ENCODE data around the gene GNG11. TPM values are rescaled to one million over a fixed set of nuclear protein-coding genes. Genes with fewer than 3 reads are reported as not detected.

The GNG11 gene
- total and polyA plus RNA-seq, 2 donors (not counting 1 experiment from before 2014, with no cell fraction given) = 27.2 to 46.1 TPM

GRCh38 chr7:93890041-93890463 is 31.5 kb upstream of the GNG11 start:
- no peaks in the 10 kb centered on the region for H3K27me3 ChIP-seq (ENCODE audit: control insufficient read depth, insufficient read depth, low read length)
- peak overlapping the region; percentile 64 to 75 (median 70) for H3K4me3 ChIP-seq (replicated peaks in 1 of 4; ENCODE audit: control extremely low read depth in 1 of 4, insufficient read depth in 1 of 4, low read depth in 3 of 4, low read length in 4 of 4)
- peaks cover 2% of the 10 kb centered on the region for H3K4me1 ChIP-seq (ENCODE audit: control insufficient read depth, extremely low read depth, insufficient read depth, low read length)
- peak; percentile 60 to 74 for DNase-seq (ENCODE audit: low read depth in 2 of 2)
- peak overlapping the region; percentile 46 for H3K9ac ChIP-seq (ENCODE audit: insufficient read depth, low read length)
- peak overlapping the region; percentile 94 for H3K4me2 ChIP-seq (ENCODE audit: extremely low read depth, insufficient read depth, low read length)
- no peaks in the 10 kb centered on the region for H3K79me2 ChIP-seq (ENCODE audit: control insufficient read depth, insufficient read depth, low read length)
- no peaks in the 10 kb centered on the region for H3K36me3 ChIP-seq (ENCODE audit: control insufficient read depth, insufficient read depth, low read length)
- TF ChIP-seq CTCF (conservative IDR thresholded peaks at IDR 0.05 in 1 of 2, IDR thresholded peaks at IDR 0.05 in 1 of 2; ENCODE audit: low read depth in 1 of 2, low read length in 2 of 2) (no peak), EZH2 (IDR thresholded peaks at IDR 0.05; ENCODE audit: low read length, missing control alignments) (no peak)
- no peaks in the 10 kb centered on the region for H3K9me3 ChIP-seq (ENCODE audit: control insufficient read depth, insufficient read depth, low read depth, low read length)
- no peaks in the 10 kb centered on the region for H4K20me1 ChIP-seq (ENCODE audit: control insufficient read depth, extremely low read depth, insufficient read depth, low read length)
- peak overlapping the region; percentile 19 for H3K27ac ChIP-seq (ENCODE audit: insufficient read depth, low read length)
- H2AFZ ChIP-seq (ENCODE audit: low read length) = peak overlapping the region; percentile 88

- H3K4me2 ChIP-seq (ENCODE audit: extremely low read depth, insufficient read depth, low read length) = peak within 1 kb of the TSS; percentile 94
- peak within 1 kb of the TSS; percentile 64 to 75 (median 70) for H3K4me3 ChIP-seq (replicated peaks in 1 of 4; ENCODE audit: control extremely low read depth in 1 of 4, insufficient read depth in 1 of 4, low read depth in 3 of 4, low read length in 4 of 4)
- H3K79me2 ChIP-seq (ENCODE audit: control insufficient read depth, insufficient read depth, low read length) = no peaks in the 10 kb centered on the region
- no peaks in the 10 kb centered on the region for H3K9me3 ChIP-seq (ENCODE audit: control insufficient read depth, insufficient read depth, low read depth, low read length)
- H3K36me3 ChIP-seq (ENCODE audit: control insufficient read depth, insufficient read depth, low read length) = no peaks in the 10 kb centered on the region
- H3K27ac ChIP-seq (ENCODE audit: insufficient read depth, low read length) = peak within 1 kb of the TSS; percentile 19
- peaks cover 2% of the 10 kb centered on the region for H3K4me1 ChIP-seq (ENCODE audit: control insufficient read depth, extremely low read depth, insufficient read depth, low read length)
- no peaks in the 10 kb centered on the region for H3K27me3 ChIP-seq (ENCODE audit: control insufficient read depth, insufficient read depth, low read length)
- H3K9ac ChIP-seq (ENCODE audit: insufficient read depth, low read length) = peak within 1 kb of the TSS; percentile 46
- TF ChIP-seq EZH2 (IDR thresholded peaks at IDR 0.05; ENCODE audit: low read length, missing control alignments) = no peak
- TF ChIP-seq CTCF (conservative IDR thresholded peaks at IDR 0.05 in 1 of 2, IDR thresholded peaks at IDR 0.05 in 1 of 2; ENCODE audit: low read depth in 1 of 2, low read length in 2 of 2) = peak; percentile 4 to 9
- peak; percentile 49 to 85 for DNase-seq (ENCODE audit: low read depth in 2 of 2)
- no peaks in the 10 kb centered on the region for H4K20me1 ChIP-seq (ENCODE audit: control insufficient read depth, extremely low read depth, insufficient read depth, low read length)
- peak within 1 kb of the TSS; percentile 88 for H2AFZ ChIP-seq (ENCODE audit: low read length)
These were observed 31.0 kb upstream of the GNG11 start, which contains the start of gene TFPI2 for GRCh38 chr7:93890464-93891068. TSS of gene TFPI2 (minus strand) at chr7:93890753. CDS start at chr7:93890678, 75 bp downstream.

DNA sequence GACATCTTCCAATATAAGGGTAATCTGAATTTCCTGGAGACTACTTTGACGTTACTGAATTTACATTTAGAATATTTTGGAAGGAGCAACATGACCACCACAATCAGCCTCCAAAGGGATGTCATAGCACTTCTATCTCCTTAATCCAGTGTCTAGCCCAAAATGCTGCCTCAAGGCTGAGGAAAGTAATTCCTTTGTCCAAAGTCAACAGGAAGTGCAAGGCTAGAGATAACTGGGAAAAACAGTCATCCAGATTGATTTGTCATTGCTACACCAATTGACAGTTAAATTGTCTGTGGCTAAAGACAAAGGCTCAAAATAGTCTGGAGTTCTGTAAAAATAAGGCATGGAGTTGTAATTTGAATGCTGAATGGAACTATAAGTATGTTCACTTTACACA is 27.1 kb upstream of the GNG11 start:
- H2AFZ ChIP-seq (ENCODE audit: low read length) = no peak overlapping the region
- no peak overlapping the region for H3K4me3 ChIP-seq (replicated peaks in 1 of 4; ENCODE audit: control extremely low read depth in 1 of 4, insufficient read depth in 1 of 4, low read depth in 3 of 4, low read length in 4 of 4)
- H3K27me3 ChIP-seq (ENCODE audit: control insufficient read depth, insufficient read depth, low read length) = no peaks in the 10 kb centered on the region
- no peak overlapping the region for H3K27ac ChIP-seq (ENCODE audit: insufficient read depth, low read length)
- H3K4me1 ChIP-seq (ENCODE audit: control insufficient read depth, extremely low read depth, insufficient read depth, low read length) = peaks cover 2% of the 10 kb centered on the region
- no peak overlapping the region for H3K4me2 ChIP-seq (ENCODE audit: extremely low read depth, insufficient read depth, low read length)
- no peak overlapping the region for H3K9ac ChIP-seq (ENCODE audit: insufficient read depth, low read length)
- H3K9me3 ChIP-seq (ENCODE audit: control insufficient read depth, insufficient read depth, low read depth, low read length) = no peaks in the 10 kb centered on the region
- no peak for TF ChIP-seq EZH2 (IDR thresholded peaks at IDR 0.05; ENCODE audit: low read length, missing control alignments)
- TF ChIP-seq CTCF (conservative IDR thresholded peaks at IDR 0.05 in 1 of 2, IDR thresholded peaks at IDR 0.05 in 1 of 2; ENCODE audit: low read depth in 1 of 2, low read length in 2 of 2) = no peak
- no peaks in the 10 kb centered on the region for H4K20me1 ChIP-seq (ENCODE audit: control insufficient read depth, extremely low read depth, insufficient read depth, low read length)
- no peaks in the 10 kb centered on the region for H3K79me2 ChIP-seq (ENCODE audit: control insufficient read depth, insufficient read depth, low read length)
- no peaks in the 10 kb centered on the region for H3K36me3 ChIP-seq (ENCODE audit: control insufficient read depth, insufficient read depth, low read length)
- DNase-seq (ENCODE audit: low read depth in 2 of 2) = peak in 1 of 2 donors; percentile 37
